HG02759 (cell line): Measurements from ENCODE around the gene CD300LG.
"Not testable (repeated sequence)": the region's sequence is repeated elsewhere in the genome, so short reads cannot be mapped to it uniquely, and the experiment has no call there.

Experiments used
- ATAC-seq: cut with Tn5 transposase; IDR thresholded peaks from one replicate; pipeline ENCODE4 v1.9.1; 2021; ENCODE audit warnings: mild to moderate bottlenecking, moderate library complexity; ENCODE audit not compliant: unreplicated experiment

The CD300LG gene

GRCh38 chr17:43877451-43878155, 30.6 kb downstream of the CD300LG start:
- ATAC-seq, result no peak

GRCh38 chr17:43878260-43879175, 31.5 kb downstream of the CD300LG start:
- no peak for ATAC-seq

GRCh38 chr17:43879723-43880419, 32.9 kb downstream of the CD300LG start:
- no peak for ATAC-seq

DNA sequence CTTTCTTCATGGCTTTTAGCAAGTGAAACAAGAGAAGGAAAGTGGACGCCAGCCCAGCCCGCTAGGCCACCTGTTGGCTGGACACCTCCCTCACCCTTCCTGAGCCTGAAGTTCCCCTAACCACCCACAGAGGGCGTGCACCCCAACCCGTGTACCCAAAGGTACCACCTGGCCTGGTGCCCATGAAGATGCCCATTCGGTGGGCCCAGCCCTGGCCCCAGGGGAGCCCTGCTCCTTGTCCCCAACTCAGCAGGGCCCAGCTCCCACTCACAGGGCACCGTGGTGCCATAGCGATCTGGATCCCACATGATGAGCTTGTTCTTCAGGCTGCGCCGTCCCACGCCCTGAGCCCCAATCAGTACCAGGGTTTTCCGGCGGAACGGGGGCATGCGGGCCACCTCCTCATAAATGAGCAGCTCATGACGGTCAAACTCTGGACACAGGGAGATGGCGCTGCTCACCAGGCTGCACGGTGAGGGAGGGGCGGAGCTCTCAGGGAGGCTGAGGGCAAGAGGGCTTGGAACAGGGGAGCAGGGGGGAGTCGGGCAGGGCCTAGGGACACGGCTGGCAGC, 33.5 kb downstream of the CD300LG start:
- no peak for ATAC-seq

DNA sequence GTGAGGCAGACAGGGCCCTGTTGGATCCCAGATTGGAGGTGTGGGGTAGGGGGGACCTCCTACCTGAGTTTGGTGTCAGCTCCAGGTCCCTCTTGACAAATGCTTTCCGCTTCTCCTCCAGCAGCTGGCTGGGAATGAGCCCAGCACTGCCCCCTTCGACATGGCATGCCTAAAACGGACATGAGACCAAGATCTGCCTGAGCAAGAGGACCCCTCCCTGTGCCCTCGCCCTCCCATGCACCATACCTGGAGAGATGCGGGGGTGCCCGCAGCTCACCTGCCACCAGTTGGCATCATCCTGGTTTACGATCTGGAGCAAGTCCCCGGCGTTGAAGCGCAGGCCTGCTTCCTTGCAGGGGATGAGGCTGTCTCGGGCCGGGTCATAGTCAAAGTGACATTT, 34.2 kb downstream of the CD300LG start:
- ATAC-seq, result no peak

- ATAC-seq, result no peak
Measured at GRCh38 chr17:43881758-43882505, 35.0 kb downstream of the CD300LG start.

DNA sequence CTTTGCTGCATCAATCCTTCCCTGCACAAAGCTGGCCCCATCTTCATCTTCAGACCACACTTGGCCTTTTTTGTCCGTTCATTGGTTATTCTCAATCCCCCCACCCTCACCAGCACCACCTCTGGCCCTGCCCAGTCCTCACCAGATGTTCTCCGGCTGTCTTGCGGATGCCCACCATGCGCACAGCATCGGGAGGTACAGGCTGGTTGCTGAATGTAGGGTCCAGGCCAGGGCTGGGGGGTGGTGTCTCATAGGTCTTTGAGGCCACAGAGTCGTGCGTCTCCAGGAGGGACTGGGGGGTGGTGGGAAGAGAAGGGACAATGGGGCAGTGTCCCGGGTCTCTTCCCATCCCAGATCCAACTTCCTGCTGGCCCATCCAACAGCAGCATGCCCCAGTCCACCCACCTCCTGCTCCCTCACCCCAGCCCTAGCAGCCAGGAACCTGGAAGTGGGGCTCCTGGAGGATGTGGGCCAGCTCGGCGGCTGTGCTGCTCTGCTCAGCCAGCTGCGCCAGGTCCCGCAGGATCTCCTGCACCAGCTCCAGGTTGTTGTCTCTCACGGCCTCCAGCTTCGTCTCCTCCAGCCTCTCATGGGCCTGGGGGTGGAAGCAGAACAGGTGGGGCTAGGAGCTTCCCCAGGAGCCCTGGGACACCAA, 35.9 kb downstream of the CD300LG start:
- ATAC-seq, result no peak

DNA sequence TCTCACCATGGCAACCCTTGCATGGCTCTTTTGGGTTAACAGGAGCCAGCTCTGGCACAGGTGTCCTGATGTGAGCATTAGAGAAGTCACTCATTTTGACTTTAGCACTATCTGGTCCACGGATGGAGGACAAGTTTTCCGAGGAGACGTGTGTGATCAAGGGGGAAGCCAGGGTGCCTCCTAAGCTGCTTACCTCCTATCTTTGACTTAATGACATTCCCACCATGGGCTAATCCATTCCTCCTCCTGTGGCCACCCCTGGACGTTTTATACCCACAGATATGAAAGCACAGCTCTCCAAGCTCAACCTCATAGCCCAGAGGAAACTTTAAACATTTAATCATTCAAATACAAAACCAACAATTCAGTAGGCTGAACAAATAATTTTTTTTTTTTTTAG, 41.6 kb downstream of the CD300LG start:
- no peak for ATAC-seq

- no peak for ATAC-seq
Measured at GRCh38 chr17:43890240-43890639, 43.3 kb downstream of the CD300LG start.

DNA sequence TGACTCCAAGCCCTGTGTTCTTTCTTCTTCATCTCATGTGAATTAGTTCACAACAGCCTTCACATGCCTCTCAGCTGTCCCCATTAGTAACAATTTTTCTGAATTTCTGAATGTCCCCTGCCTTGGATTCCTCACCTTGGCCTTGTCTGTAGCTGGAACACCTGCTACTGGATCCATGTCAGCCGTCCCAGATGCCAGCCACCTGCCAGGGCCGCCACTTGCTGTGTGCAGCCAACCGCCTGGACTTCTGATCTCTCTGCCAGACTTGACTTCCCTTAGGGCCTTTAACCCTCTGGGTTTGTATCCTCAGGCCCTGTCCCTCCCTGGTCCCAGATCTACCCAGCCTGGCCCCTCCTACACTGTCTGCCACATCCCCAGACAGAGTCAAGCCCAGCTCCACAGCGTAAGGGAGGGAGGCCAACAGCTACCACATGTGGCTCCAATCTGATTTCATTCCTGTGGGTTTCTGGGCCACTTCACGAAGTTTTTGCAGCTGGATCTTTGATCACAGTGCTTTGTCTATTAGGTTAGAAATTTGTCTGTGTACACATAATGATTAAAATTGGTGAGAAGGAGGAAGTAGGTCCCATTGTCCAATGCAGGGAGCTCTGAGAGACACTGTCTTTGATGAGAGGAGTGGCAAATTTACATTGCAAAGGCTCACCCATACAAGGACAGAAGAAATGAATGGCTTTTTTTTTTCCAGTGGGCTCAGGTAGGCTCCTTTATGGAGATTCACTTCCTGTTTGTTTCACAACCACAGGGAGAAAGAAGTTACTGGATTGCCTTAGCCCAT, 45.1 kb downstream of the CD300LG start:
- ATAC-seq, result no peak

- ATAC-seq, result no peak
Measured at GRCh38 chr17:43892647-43892952, 45.6 kb downstream of the CD300LG start.

DNA sequence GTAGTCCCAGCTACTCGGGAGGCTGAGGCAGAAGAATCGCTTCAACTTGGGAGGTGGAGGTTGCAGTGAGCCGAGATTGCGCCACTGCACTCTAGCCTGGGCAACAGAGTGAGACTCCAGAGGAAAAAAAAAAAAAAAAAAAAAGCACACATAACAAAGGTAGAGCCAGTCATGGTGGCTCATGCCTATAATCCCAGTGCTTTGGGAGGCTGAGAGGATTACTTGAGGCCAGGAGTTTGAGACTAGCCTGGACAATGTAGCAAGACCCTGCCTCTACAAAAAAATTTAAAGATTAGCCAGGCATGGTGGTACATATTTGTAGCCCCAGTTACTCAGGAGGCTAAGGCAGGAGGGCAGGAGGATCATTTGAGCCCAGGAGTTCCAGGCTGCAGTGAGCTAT, 47.5 kb downstream of the CD300LG start:
- not testable (repeated sequence) for ATAC-seq

- ATAC-seq, result no peak
Measured at GRCh38 chr17:43897831-43898230, 50.9 kb downstream of the CD300LG start.

DNA sequence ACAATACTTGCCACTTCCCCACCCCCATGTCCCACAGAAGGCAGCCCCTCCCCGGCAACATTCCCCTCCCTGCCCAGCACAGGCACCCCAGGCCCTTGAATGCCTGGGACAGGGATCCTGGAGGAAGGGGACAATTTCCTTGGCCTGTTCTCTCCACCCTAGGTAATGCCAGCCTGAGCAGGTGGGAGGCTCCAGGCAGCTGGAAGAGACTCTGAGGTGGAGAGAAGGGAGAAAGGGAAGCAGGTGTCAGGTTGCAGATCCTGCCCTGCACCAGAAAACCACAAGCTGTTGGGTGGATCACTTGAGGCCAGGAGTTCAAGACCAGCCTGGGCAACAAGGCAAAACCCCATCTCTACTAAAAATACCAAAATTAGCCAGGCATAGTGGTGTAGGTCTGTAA, 51.5 kb downstream of the CD300LG start:
- ATAC-seq, result no peak

GRCh38 chr17:43900183-43900857, 53.3 kb downstream of the CD300LG start:
- ATAC-seq, result peak; percentile 83

- ATAC-seq, result no peak
Measured at GRCh38 chr17:43900858-43901754, 54.1 kb downstream of the CD300LG start.

DNA sequence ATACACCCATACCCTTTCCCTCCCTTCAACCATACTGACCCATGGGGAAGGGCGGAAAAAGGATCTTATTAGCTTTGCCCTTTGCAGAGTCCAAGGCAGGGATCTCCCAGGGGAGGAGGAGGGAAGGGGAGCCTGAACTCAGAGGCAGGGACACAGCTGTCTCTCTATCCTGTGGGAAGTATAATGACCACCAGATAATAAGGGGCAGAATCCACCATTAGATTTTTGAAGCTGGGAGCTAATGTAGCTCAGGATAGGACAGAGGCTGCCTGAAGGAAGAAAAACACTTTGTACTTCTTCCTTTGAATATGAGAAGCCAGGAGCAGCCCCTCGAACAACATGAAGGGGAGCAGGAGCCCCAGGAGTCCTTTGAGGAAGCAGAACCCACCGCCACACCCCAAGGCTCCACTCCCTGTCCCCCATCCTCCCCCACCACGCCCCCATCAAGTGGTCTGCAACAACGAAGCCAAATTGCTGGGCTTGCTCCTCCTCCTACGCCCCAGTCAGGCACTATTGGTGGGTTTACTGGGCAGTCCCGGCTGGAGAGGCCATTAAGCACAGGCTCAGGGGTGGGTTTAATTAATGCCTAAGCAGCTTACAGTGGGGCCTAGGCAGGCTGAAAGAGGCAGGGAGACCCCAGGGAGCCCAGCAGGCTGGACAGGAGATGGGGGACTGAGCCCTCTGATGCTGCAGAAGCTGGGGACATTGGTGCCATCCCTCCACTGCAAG, 55.0 kb downstream of the CD300LG start:
- no peak for ATAC-seq
